Measurements from ENCODE around the gene MTCL3.

MTCL3 gene

GRCh38 chr6:127518710-127519468 is at the start of gene MTCL3:
MTCL3 (minus strand) TSS chr6:127519335.
- Mint-ChIP-seq H3K36me3 (ENCODE audit: low read depth) (peaks cover 6% of the 10 kb centered on the region), H3K4me1 (ENCODE audit: low read depth) (peaks cover 44% of the 10 kb centered on the region), H3K4me3 (peak within 1 kb of the TSS; percentile 57), H3K27ac (no peak within 1 kb of the TSS), H3K9me3 (ENCODE audit: insufficient read depth) (no peaks in the 10 kb centered on the region), H3K27me3 (ENCODE audit: low read depth) (peaks cover 44% of the 10 kb centered on the region)
- DNase-seq (peak; percentile 40), ATAC-seq (no peak)
- ChIA-PET POLR2A (no interaction called here), CTCF (interaction anchor here (1.2 to 9.4 kb wide), 6 partner anchors 10 to 253 kb away, joined by 3 to 203 read pairs (median 6); partner anchors contain the start of gene RNF146)

- DNase-seq: no peak
- peaks cover 8% of the 10 kb centered on the region for H3K27me3 Mint-ChIP-seq (ENCODE audit: low read depth)
- no peak overlapping the region for H3K27ac Mint-ChIP-seq
- H3K36me3 Mint-ChIP-seq (ENCODE audit: low read depth): no peaks in the 10 kb centered on the region
- ATAC-seq: no peak
- H3K4me1 Mint-ChIP-seq (ENCODE audit: low read depth): peaks cover 8% of the 10 kb centered on the region
- POLR2A ChIA-PET: no interaction called here
- H3K9me3 Mint-ChIP-seq (ENCODE audit: insufficient read depth): no peaks in the 10 kb centered on the region
- H3K4me3 Mint-ChIP-seq: no peak overlapping the region
- CTCF ChIA-PET: no interaction called here
Observed at GRCh38 chr6:127567476-127567875, 48.3 kb upstream of the MTCL3 start.

DNA sequence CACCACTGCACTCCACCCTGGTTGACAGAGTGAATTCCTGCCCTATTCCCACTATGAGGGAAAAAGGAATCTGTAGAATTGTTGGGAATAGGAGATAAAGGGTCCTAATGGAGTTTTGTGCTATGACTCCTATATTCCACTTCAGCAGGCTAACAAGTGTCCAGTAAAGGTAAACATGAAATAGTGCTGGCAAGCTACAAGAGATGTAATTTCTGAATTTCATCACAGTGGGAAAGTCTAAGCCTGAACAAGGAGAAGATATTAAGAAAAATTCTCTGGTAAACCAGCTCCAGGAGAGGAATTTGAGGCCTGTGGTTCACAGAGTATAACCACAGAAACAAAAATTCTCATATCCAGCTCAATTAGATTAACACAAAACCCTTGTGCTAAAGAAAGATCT is 47.5 kb upstream of the MTCL3 start:
- Mint-ChIP-seq H3K9me3 (ENCODE audit: insufficient read depth) (no peaks in the 10 kb centered on the region), H3K27ac (no peak overlapping the region), H3K4me3 (no peak overlapping the region), H3K27me3 (ENCODE audit: low read depth) (peaks cover 10% of the 10 kb centered on the region), H3K36me3 (ENCODE audit: low read depth) (no peaks in the 10 kb centered on the region), H3K4me1 (ENCODE audit: low read depth) (peaks cover 8% of the 10 kb centered on the region)
- ATAC-seq (no peak), DNase-seq (no peak)
- ChIA-PET POLR2A (no interaction called here), CTCF (no interaction called here)

GRCh38 chr6:127566119-127566518 is 47.0 kb upstream of the MTCL3 start:
- no peak for ATAC-seq
- Mint-ChIP-seq H3K4me3 (no peak overlapping the region), H3K36me3 (ENCODE audit: low read depth) (no peaks in the 10 kb centered on the region), H3K27me3 (ENCODE audit: low read depth) (peaks cover 12% of the 10 kb centered on the region), H3K4me1 (ENCODE audit: low read depth) (peaks cover 4% of the 10 kb centered on the region), H3K9me3 (ENCODE audit: insufficient read depth) (no peaks in the 10 kb centered on the region), H3K27ac (no peak overlapping the region)
- ChIA-PET CTCF (interaction anchor here (2.3 kb wide), 1 partner anchor 19 kb away, joined by 9 read pairs; no protein-coding TSS in a partner anchor), POLR2A (no interaction called here)
- DNase-seq: no peak

DNA sequence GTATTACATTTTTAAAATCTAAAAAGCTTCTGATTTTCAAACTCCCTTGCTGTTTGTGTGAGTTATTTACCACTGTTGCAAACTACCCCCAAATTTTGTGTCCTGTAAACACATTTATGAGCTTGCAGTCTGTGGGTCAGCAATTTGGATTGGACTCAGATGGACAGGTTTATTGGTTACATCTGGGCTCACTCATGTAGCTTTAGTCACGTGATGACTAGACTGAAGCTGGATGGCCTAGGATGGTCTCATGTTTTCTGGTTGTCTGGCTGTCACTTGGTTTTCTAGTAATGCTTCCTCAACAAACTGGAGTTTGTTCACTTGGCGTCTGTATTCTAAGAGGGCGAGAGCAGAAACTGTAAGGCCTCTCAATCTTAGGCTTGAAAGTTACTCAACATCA is 45.6 kb upstream of the MTCL3 start:
- ChIA-PET CTCF (interaction anchor here (1.2 to 2.3 kb wide), 3 partner anchors 9 to 763 kb away, joined by 3 to 9 read pairs (median 3); no protein-coding TSS in a partner anchor), POLR2A (no interaction called here)
- DNase-seq (no peak), ATAC-seq (no peak)
- no peak overlapping the region for H3K4me3 Mint-ChIP-seq
- no peak overlapping the region for H3K27ac Mint-ChIP-seq
- no peaks in the 10 kb centered on the region for H3K9me3 Mint-ChIP-seq (ENCODE audit: insufficient read depth)
- H3K4me1 Mint-ChIP-seq (ENCODE audit: low read depth): no peaks in the 10 kb centered on the region
- H3K27me3 Mint-ChIP-seq (ENCODE audit: low read depth): peaks cover 12% of the 10 kb centered on the region
- no peaks in the 10 kb centered on the region for H3K36me3 Mint-ChIP-seq (ENCODE audit: low read depth)

- H3K27ac Mint-ChIP-seq: no peak overlapping the region
- peaks cover 12% of the 10 kb centered on the region for H3K27me3 Mint-ChIP-seq (ENCODE audit: low read depth)
- ChIA-PET CTCF (no interaction called here), POLR2A (no interaction called here)
- H3K4me3 Mint-ChIP-seq: no peak overlapping the region
- no peaks in the 10 kb centered on the region for H3K36me3 Mint-ChIP-seq (ENCODE audit: low read depth)
- no peaks in the 10 kb centered on the region for H3K9me3 Mint-ChIP-seq (ENCODE audit: insufficient read depth)
- ATAC-seq (no peak), DNase-seq (no peak)
- H3K4me1 Mint-ChIP-seq (ENCODE audit: low read depth): no peaks in the 10 kb centered on the region
Observed at GRCh38 chr6:127561660-127562059, 42.5 kb upstream of the MTCL3 start.

DNA sequence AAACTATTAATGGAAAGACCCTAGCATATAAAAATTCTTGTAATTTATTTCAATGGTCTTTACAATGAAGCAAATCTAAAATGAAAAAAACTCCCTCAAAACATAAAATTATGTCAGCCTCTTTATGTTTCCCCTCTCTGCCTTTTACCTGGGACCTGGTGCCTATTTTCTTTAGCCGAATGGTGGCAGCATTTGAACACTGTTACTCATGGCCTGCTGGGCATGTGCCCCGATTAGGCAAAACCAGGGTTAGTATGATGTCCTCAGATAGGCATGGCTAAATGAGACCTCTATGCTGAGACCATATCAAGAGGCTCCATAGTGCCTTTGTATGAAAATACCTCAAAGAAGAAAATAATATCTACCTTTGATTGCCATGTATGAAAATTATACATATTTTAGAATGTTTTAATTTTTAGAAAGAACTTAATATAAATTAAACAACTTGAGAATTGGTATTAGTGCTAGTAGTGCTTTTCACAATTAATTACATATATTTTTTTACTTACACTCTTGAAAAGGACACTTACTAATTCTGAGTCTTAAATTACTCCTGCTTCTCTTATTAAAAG is 35.4 kb upstream of the MTCL3 start:
- no peaks in the 10 kb centered on the region for H3K4me1 Mint-ChIP-seq (ENCODE audit: low read depth)
- H3K9me3 Mint-ChIP-seq (ENCODE audit: insufficient read depth): no peaks in the 10 kb centered on the region
- peaks cover 23% of the 10 kb centered on the region for H3K27me3 Mint-ChIP-seq (ENCODE audit: low read depth)
- no peak for ATAC-seq
- H3K4me3 Mint-ChIP-seq: no peak overlapping the region
- POLR2A ChIA-PET: no interaction called here
- CTCF ChIA-PET: interaction anchor here (0.6 kb wide), 1 partner anchor 951 kb away, joined by 3 read pairs; no protein-coding TSS in a partner anchor
- no peaks in the 10 kb centered on the region for H3K36me3 Mint-ChIP-seq (ENCODE audit: low read depth)
- H3K27ac Mint-ChIP-seq: no peak overlapping the region
- peak; percentile 32 for DNase-seq

- DNase-seq: no peak
- no peak for ATAC-seq
- Mint-ChIP-seq H3K27me3 (ENCODE audit: low read depth) (peaks cover 25% of the 10 kb centered on the region), H3K4me1 (ENCODE audit: low read depth) (no peaks in the 10 kb centered on the region), H3K36me3 (ENCODE audit: low read depth) (no peaks in the 10 kb centered on the region), H3K9me3 (ENCODE audit: insufficient read depth) (no peaks in the 10 kb centered on the region), H3K4me3 (no peak overlapping the region), H3K27ac (no peak overlapping the region)
- ChIA-PET CTCF (interaction anchor here (1.0 kb wide), 1 partner anchor 11 kb away, joined by 3 read pairs; no protein-coding TSS in a partner anchor), POLR2A (no interaction called here)
Observed at GRCh38 chr6:127550403-127550802, 31.3 kb upstream of the MTCL3 start.

GRCh38 chr6:127547904-127548649 is 28.9 kb upstream of the MTCL3 start:
- H3K27me3 Mint-ChIP-seq (ENCODE audit: low read depth): peaks cover 26% of the 10 kb centered on the region
- ATAC-seq: no peak
- POLR2A ChIA-PET: interaction anchor here (0.7 to 1.0 kb wide), 2 partner anchors 31 to 81 kb away, joined by 3 read pairs; no protein-coding TSS in a partner anchor
- no peak for DNase-seq
- H3K36me3 Mint-ChIP-seq (ENCODE audit: low read depth): no peaks in the 10 kb centered on the region
- H3K27ac Mint-ChIP-seq: no peak overlapping the region
- H3K4me3 Mint-ChIP-seq: no peak overlapping the region
- H3K4me1 Mint-ChIP-seq (ENCODE audit: low read depth): no peaks in the 10 kb centered on the region
- no peaks in the 10 kb centered on the region for H3K9me3 Mint-ChIP-seq (ENCODE audit: insufficient read depth)
- CTCF ChIA-PET: interaction anchor here (0.9 to 3.0 kb wide), 10 partner anchors 9 to 361 kb away, joined by 3 to 9 read pairs (median 3); partner anchors contain the start of genes MTCL3 and RNF146

DNA sequence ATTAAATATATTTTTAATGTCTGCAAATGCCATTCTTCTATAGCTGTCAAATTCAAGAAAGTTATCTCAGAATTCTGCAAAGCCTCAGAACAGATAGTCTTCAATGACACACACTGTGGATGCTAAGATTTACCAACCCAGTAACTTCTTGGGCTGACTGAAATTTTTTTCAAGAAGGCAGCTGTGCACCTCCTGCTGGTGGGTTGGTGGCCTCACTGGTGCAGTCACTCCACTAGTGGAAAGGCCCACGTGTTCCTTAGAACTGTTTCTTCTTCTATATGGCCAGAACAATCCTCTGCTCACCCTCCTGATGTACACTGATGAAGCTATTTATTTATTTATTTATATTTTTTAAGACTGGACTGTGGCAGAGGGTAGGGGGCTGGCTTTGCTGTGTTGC is 28.1 kb upstream of the MTCL3 start:
- Mint-ChIP-seq H3K27me3 (ENCODE audit: low read depth) (peaks cover 24% of the 10 kb centered on the region), H3K4me3 (no peak overlapping the region), H3K4me1 (ENCODE audit: low read depth) (no peaks in the 10 kb centered on the region), H3K36me3 (ENCODE audit: low read depth) (no peaks in the 10 kb centered on the region), H3K9me3 (ENCODE audit: insufficient read depth) (no peaks in the 10 kb centered on the region), H3K27ac (no peak overlapping the region)
- peak; percentile 30 for DNase-seq
- peak; percentile 58 for ATAC-seq
- ChIA-PET POLR2A (no interaction called here), CTCF (interaction anchor here (0.7 to 3.0 kb wide), 4 partner anchors 9 to 99 kb away, joined by 3 to 9 read pairs (median 6); no protein-coding TSS in a partner anchor)

DNA sequence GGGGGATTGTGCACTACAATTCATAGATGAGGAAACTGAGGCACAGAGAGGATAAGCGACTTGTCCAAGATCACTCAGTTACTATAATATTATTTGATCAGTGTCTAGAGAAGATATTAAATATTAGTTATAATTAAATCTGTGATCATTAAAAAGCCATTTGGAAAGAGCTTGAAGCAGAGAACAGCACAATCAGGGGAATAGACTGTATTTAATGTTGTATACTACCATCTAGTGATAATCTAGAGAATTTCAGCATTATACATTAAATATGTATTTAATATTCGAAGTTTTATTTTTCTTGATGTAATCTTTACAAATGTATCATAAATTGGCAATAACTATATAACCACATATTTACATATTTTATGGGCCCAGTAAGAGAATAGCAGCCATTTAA is 20.1 kb upstream of the MTCL3 start:
- ATAC-seq (peak; percentile 60), DNase-seq (no peak)
- Mint-ChIP-seq H3K4me1 (ENCODE audit: low read depth) (peaks cover 3% of the 10 kb centered on the region), H3K36me3 (ENCODE audit: low read depth) (no peaks in the 10 kb centered on the region), H3K27me3 (ENCODE audit: low read depth) (peaks cover 20% of the 10 kb centered on the region), H3K9me3 (ENCODE audit: insufficient read depth) (no peaks in the 10 kb centered on the region), H3K27ac (no peak overlapping the region), H3K4me3 (no peak overlapping the region)
- ChIA-PET POLR2A (no interaction called here), CTCF (interaction anchor here (0.7 to 3.4 kb wide), 16 partner anchors 8 to 353 kb away, joined by 3 to 44 read pairs (median 6); partner anchors contain the start of genes MTCL3 and RNF146)
